DND-41 (cell line): ENCODE measurements around the gene SUMF1.

Experiments used
- CTCF ChIP-seq: IDR thresholded peaks from 2 replicates; pipeline ENCODE4 v1.5.1; 2012; ENCODE audit warnings: borderline replicate concordance, low read length, moderate library complexity, mild to moderate bottlenecking; ENCODE audit not compliant: poor library complexity, severe bottlenecking; ENCODE audit errors: extremely low read depth
- EZH2 ChIP-seq: IDR thresholded peaks from 3 replicates; pipeline ENCODE4 v1.6.1; 2012; ENCODE audit warnings: borderline replicate concordance, low read depth, mild to moderate bottlenecking, moderate library complexity, low read length, inconsistent platforms; ENCODE audit not compliant: severe bottlenecking

DNA sequence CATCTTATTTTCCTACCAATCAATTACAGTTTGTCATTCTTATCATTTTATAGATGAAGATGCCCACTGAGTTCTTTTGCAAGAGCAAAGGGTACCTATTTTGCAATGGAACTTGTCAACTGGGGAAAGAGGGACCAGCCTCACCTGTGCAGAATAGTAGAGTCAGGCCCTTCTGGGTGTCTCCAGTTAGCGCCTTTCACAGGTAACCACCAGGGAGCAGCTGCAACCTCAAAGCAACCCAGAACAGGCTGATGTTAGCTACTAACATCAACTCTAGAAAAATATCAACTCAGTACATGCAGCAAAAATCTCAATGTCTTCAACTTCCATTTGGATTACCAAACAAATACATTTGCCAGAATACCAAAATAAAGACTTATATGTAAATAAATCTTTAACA, 47.1 kb downstream of the SUMF1 start:
- TF ChIP-seq CTCF: no peak
- no peak for TF ChIP-seq EZH2
